ENCODE results near the gene GLUL. TPM values are rescaled to one million over a fixed set of nuclear protein-coding genes. Genes with fewer than 3 reads are reported as not detected.

The GLUL gene
- 370 and 391 TPM in 2 replicates for total RNA-seq

DNA sequence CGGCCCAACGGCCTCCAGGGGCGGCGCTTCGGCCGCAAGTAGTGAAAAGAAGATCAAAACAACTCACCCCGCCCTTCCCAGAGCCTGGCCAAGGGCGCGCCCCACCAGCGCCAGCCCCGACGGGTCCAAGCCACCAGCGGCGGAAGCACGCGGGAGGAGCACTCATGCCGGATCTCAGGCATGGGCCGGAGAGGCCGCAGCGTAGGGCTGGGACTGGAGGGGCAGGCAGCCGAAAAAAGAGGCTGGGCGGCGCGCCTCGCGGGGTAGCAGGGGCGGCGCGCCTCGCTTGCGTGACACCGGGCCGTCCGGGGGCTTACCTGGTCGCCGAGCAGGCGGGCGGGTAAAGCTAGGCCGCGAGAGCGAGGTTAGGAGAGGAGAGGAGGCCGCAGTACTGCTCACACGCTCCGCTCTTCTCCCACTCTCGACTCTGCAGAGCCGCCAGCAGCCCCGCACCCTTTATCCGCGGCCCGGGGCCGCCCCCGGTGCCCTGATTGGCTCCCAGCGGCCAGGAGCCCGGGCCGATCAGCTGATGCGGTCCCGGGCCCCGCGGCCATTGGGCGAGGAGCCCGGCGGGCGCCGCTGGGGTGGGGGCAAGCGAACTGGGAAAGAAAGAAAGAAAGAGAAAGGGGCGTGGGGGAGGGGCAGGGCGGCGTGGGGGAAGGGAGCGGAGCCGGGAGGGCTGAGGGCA, at the start of gene GLUL:
Gene GLUL (minus strand): TSS at position 429 of the 688 bp plus-strand sequence. CDS start 3,053 bp downstream, outside the sequence.

DNA sequence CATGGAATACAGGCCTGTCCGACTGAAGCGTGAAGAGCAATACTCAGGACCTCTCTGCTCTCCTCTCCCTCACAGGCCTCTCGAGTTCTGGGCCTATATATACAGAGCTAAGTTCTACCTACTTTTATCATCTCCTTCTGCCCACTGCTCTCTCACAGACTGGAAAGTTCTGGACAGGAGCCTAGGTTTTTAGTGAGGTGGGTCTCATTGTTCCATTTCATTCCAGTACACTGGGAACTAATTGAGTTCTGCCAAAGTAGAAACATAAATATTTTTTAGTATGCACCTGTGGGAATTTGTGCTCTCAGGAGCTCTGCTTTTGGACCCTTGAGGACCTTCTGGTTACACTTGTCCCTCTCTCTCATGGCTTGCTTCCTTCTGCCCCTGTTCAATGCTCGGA, 9.0 kb upstream of the GLUL start, which contains the start of gene TEDDM1:
Gene TEDDM1 (minus strand): TSS at position 101 of the 400 bp plus-strand sequence. CDS start 182 bp downstream, outside the sequence.

Other genes with a start within 250 kb of the GLUL start
- not detected in 2 replicates for gene TEDDM1, start 8.9 kb upstream of the GLUL start, total RNA-seq
- gene RGSL1, start 58.4 kb upstream of the GLUL start, total RNA-seq = not detected in 2 replicates
- 8.7 and 10.7 TPM in 2 replicates for gene RNASEL, start 197.5 kb upstream of the GLUL start, total RNA-seq
- 1.1 and 2.3 TPM in 2 replicates for gene RGS16, start 212.6 kb upstream of the GLUL start, total RNA-seq